ENCODE measurements around the gene PSMA3.
"Not testable (repeated sequence)": the region's sequence is repeated elsewhere in the genome, so short reads cannot be mapped to it uniquely, and the experiment has no call there.

The PSMA3 gene

GRCh38 chr14:58244556-58245387, at the start of gene PSMA3:
TSS of gene PSMA3 (plus strand) at chr14:58244843. CDS start at chr14:58244921, 78 bp downstream.
- peak; percentile 96 for DNase-seq

GRCh38 chr14:58196198-58196597, 48.4 kb upstream of the PSMA3 start:
- no peak for DNase-seq

GRCh38 chr14:58198086-58198485, 46.6 kb upstream of the PSMA3 start:
- no peak for DNase-seq

GRCh38 chr14:58199726-58200479, 44.7 kb upstream of the PSMA3 start, which contains the start of gene ACTR10:
TSS of gene ACTR10 (plus strand) at chr14:58200149. CDS start at chr14:58200218, 69 bp downstream.
- peak; percentile 85 for DNase-seq

GRCh38 chr14:58200480-58200841, 44.2 kb upstream of the PSMA3 start:
- no peak for DNase-seq

GRCh38 chr14:58200846-58201245, 43.8 kb upstream of the PSMA3 start:
- no peak for DNase-seq

- no peak for DNase-seq
Measured at GRCh38 chr14:58213176-58213575, 31.5 kb upstream of the PSMA3 start.

- no peak for DNase-seq
Measured at GRCh38 chr14:58215191-58215914, 29.3 kb upstream of the PSMA3 start.

GRCh38 chr14:58216544-58216943, 28.1 kb upstream of the PSMA3 start:
- DNase-seq, result no peak

GRCh38 chr14:58227096-58227819, 17.4 kb upstream of the PSMA3 start:
- no peak for DNase-seq

- DNase-seq, result no peak
Measured at GRCh38 chr14:58238252-58239243, 6.1 kb upstream of the PSMA3 start.

GRCh38 chr14:58239244-58240195, 5.1 kb upstream of the PSMA3 start:
- DNase-seq, result peak; percentile 82

GRCh38 chr14:58243790-58244555, 670 bp upstream of the PSMA3 start:
- DNase-seq, result no peak

GRCh38 chr14:58245562-58245961, 919 bp downstream of the PSMA3 start:
- DNase-seq, result no peak

GRCh38 chr14:58249611-58250010, 5.0 kb downstream of the PSMA3 start:
- DNase-seq, result no peak

GRCh38 chr14:58258156-58258555, 13.5 kb downstream of the PSMA3 start:
- no peak for DNase-seq

- DNase-seq, result not testable (repeated sequence)
Measured at GRCh38 chr14:58262005-58262404, 17.4 kb downstream of the PSMA3 start.

- DNase-seq, result no peak
Measured at GRCh38 chr14:58265401-58265800, 20.8 kb downstream of the PSMA3 start.

GRCh38 chr14:58270628-58271027, 26.0 kb downstream of the PSMA3 start:
- no peak for DNase-seq

Data from stimulated activated CD4-positive, alpha-beta T cell treated with anti-CD3 and anti-CD28 coated beads, Interleukin-12 subunit alpha, Interleukin-12 subunit beta, amount 100 ng/mL, for 4 hours (primary cell).